Motor neuron (in vitro differentiated cells): ENCODE data around the gene CRTAC1. TPM values are rescaled to one million over a fixed set of nuclear protein-coding genes. Genes with fewer than 3 reads are reported as not detected.

Experiments used
- ATAC-seq, 8 experiments: fragments of 200-7000 bp; cut with Tn5 transposase; replicated peaks in 6 of 8; 2 replicates each; pipeline ENCODE4 v1.8.0; 2021; ENCODE audit warnings: mild to moderate bottlenecking in 8 of 8, moderate library complexity in 8 of 8
- H3K27ac ChIP-seq, 2 donors: fragments of 250-450 bp; sonication (Bioruptor Pico); 2 replicates each; pipeline ENCODE4 v1.9.0; 2021; ENCODE audit warnings: antibody characterized with exemption in 2 of 2, mild to moderate bottlenecking in 2 of 2, moderate library complexity in 1 of 2
- H3K4me1 ChIP-seq, 2 donors: fragments of 250-450 bp; sonication (Bioruptor Pico); replicated peaks in 1 of 2; 2 replicates each; pipeline ENCODE4 v1.6.1; 2021; ENCODE audit warnings: antibody characterized with exemption in 2 of 2, mild to moderate bottlenecking in 2 of 2, moderate library complexity in 1 of 2
- H3K4me3 ChIP-seq, 5 donors: fragments of 250-450 bp; sonication (Bioruptor Pico); 2 replicates each; pipeline ENCODE4 v1.9.0; 2021; ENCODE audit warnings: antibody characterized with exemption in 5 of 5, mild to moderate bottlenecking in 5 of 5, moderate library complexity in 4 of 5
- WGBS, 10 experiments: fragments of 450-650 bp; shearing (Covaris generic); methylation state at CpG; one replicate each; pipeline ENCODE4 v1.0.0; 2022; 5-methylcytosine and 5-hydroxymethylcytosine counted together
- in situ Hi-C, 9 experiments: fragments of 400-800 bp; cut with MboI; loops; one replicate each; pipeline ENCODE4 v1.15.0; 2021; ENCODE audit warnings: low sequenced_read_pairs in 9 of 9, low pct_unique_long_range_greater_than_20kb in 2 of 9; ENCODE audit not compliant: unreplicated experiment in 9 of 9
- total RNA-seq, 8 experiments: library from RNA; unstranded; fragments of 300-600 nt; gene quantifications; 2 replicates each; pipeline versions ENCODE4 v1.2.3 to v1.2.4, GENCODE V29; 2022

The CRTAC1 gene
- total RNA-seq, 8 experiments from 2014 or later = 0.17 to 11.5 (median 5.3) TPM; not detected in 1

- 19 to 50% (median 34%) methylated on average over 2 to 5 of the region's 6 CpGs; no CpG with 5 or more reads in 4 of the 10 experiments for WGBS, 10 experiments
- in situ Hi-C loops = loop anchor here in 7 of 9 experiments (10.0 to 25.0 kb wide), 3 partner anchors 131 to 259 kb away; no protein-coding TSS in a partner anchor
- peak; percentile 66 to 79 (median 77) for ATAC-seq
These were observed 15.5 kb upstream of the CRTAC1 start for GRCh38 chr10:98045785-98046389.

DNA sequence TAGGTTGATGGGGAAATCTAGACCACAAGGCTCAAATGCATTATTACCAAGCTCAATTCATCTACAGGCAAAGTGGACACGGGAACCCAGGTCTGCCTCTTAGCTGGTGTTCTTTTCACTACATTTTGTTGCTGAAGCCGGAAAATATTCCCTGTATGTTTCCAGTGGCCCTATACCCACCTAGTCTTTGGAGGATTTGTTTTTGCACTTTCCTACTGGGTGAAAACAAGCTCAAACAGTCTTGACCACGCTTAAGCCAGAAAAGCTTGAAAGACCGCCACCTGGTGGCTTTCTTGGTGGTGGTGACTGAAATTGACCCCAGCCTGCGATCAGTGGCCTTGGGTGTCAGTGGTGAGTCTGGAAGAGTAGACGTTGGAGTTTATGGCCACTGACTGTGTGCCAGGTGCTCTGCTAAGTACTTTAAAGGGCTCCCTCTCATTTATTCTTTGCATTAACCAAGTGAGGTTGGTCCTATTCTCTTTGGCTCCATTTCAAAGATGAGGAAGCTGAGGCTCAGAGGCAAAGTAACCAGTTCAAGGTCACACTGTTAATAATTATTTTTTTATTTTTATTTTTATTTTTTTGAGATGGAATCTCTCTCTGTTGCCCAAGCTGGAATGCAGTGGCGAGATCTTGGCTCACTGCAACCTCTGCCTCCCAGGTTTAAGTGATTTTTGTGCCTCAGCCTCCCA lies 11.1 kb upstream of the CRTAC1 start:
- peak in 6 of 8 experiments; percentile 31 to 81 (median 68) for ATAC-seq
- H3K27ac ChIP-seq = no peak overlapping the region
- H3K4me3 ChIP-seq = no peak overlapping the region
- H3K4me1 ChIP-seq = peaks cover 5 to 9% of the 10 kb centered on the region in 2 donors
- in situ Hi-C loops = loop anchor here in 7 of 9 experiments (10.0 to 25.0 kb wide), 3 partner anchors 127 to 254 kb away; no protein-coding TSS in a partner anchor
- 0 to 86% (median 11%) methylated on average over 1 to 6 of the region's 7 CpGs; no CpG with 5 or more reads in 4 of the 10 experiments for WGBS, 10 experiments

More at GRCh38 chr10:98045785-98046389, 15.5 kb upstream of the CRTAC1 start:
- H3K4me3 ChIP-seq = no peak overlapping the region
- no peak overlapping the region for H3K27ac ChIP-seq
- peaks cover 7% of the 10 kb centered on the region in 2 donors for H3K4me1 ChIP-seq

DNA sequence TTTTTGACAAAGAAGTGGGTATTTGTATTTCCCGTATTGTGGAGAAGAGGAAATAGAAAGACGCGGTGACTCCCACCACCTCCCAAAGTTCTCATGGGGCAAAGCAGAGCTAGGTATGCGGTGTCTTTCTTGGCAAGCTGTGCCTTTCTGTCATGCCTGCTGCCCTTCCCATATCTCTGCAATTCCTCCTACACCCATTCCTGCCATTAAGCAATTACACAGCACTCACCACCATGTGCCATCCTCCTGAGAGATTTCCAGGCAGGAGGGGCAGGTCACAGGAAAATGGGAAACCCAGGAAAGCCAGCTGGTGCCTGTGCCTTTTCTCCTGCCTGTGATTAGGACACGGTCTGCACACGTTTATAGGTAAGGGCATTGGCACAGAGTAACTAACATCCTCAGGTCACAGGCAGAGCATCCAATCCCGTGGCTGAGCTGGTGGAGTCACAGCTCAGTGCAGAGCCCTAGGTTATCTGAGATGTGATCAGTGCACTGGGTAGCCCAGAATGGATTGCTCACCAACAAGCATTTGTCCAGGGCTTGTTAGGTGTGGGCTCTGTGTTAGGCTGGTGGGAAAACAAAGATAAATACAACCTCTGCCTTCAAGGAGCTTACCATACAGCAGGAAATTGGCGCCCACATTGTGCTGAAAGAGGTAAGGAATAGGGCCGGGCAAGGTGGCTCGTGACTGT lies 9.4 kb upstream of the CRTAC1 start:
- ATAC-seq = peak in 1 of 8 experiments; percentile 41
- Histone ChIP-seq H3K27ac (no peak overlapping the region), H3K4me3 (no peak overlapping the region), H3K4me1 (peaks cover 9% of the 10 kb centered on the region in 2 donors)
- 20 to 89% (median 71%) methylated on average over 1 to 8 of the region's 10 CpGs; no CpG with 5 or more reads in 2 of the 10 experiments for WGBS, 10 experiments
- in situ Hi-C loops = loop anchor here in 8 of 9 experiments (10.0 to 25.0 kb wide), 3 partner anchors 125 to 253 kb away; no protein-coding TSS in a partner anchor

DNA sequence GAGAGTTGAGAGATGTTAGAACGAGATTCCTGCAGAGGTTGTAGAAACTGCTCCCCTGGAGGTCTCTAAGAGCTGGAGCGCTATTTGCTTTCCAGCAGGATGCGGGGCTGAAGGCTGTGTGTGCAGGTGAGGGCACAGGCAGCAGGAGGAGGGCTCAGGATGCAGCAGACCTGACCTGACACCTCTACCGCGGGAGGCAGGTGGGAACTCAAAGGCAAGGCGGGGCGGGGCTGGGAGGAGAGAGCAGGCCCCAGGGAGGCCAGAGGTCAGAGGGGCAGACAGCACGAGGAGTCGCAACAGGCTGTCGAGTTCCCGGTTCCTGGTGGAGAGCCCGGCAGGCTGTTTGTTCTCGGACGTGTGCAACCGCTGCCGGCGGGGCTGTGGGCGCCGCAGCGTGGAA lies 7.9 kb upstream of the CRTAC1 start:
- H3K27ac ChIP-seq = no peak overlapping the region
- H3K4me1 ChIP-seq = peaks cover 9% of the 10 kb centered on the region in 2 donors
- no peak overlapping the region for H3K4me3 ChIP-seq
- in situ Hi-C loops = loop anchor here in 7 of 9 experiments (10.0 to 25.0 kb wide), 3 partner anchors 123 to 251 kb away; no protein-coding TSS in a partner anchor
- peak in 4 of 8 experiments; percentile 25 to 56 (median 36) for ATAC-seq
- whole genome bisulfite sequencing, 10 experiments = 0 to 63% (median 25%) methylated on average over 1 to 11 of the region's 20 CpGs; no CpG with 5 or more reads in 1 of the 10 experiments

- H3K4me3 ChIP-seq = no peak overlapping the region
- no peak for ATAC-seq
- no peak overlapping the region for H3K27ac ChIP-seq
- H3K4me1 ChIP-seq = peaks cover 9 to 13% of the 10 kb centered on the region in 2 donors
- 0 to 60% methylated on average over 1 of the region's 1 CpG; no CpG with 5 or more reads in 8 of the 10 experiments for WGBS, 10 experiments
- in situ Hi-C loops = loop anchor here in 7 of 9 experiments (10.0 to 25.0 kb wide), 3 partner anchors 121 to 248 kb away; no protein-coding TSS in a partner anchor
These were observed 5.2 kb upstream of the CRTAC1 start for GRCh38 chr10:98035599-98035998.

DNA sequence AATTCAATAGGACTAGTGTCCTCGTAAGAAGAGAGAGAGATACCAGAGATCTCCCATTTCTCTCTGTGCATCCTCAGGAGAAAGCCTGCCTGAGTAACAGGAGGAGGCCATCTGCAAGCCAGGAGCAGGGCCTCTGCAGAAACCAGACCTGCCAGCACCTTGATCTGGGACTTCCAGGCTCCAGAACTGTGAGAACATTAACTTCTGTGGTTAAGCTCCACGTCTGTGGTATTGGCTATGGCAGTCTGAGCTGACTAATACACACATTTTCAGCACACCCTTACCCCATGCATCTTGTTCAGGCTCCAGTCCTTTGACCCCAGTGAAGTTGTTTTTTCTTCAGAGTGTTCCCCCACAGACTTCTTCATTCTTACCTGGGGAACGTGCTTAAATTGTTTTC lies 3.1 kb upstream of the CRTAC1 start:
- Histone ChIP-seq H3K4me1 (peaks cover 11 to 15% of the 10 kb centered on the region in 2 donors), H3K4me3 (no peak overlapping the region), H3K27ac (no peak overlapping the region)
- in situ Hi-C loops = loop anchor here in 7 of 9 experiments (10.0 to 25.0 kb wide), 3 partner anchors 119 to 246 kb away; no protein-coding TSS in a partner anchor
- WGBS, 10 experiments = 0 to 50% (median 43%) methylated on average over 1 to 3 of the region's 3 CpGs; no CpG with 5 or more reads in 3 of the 10 experiments
- no peak for ATAC-seq

DNA sequence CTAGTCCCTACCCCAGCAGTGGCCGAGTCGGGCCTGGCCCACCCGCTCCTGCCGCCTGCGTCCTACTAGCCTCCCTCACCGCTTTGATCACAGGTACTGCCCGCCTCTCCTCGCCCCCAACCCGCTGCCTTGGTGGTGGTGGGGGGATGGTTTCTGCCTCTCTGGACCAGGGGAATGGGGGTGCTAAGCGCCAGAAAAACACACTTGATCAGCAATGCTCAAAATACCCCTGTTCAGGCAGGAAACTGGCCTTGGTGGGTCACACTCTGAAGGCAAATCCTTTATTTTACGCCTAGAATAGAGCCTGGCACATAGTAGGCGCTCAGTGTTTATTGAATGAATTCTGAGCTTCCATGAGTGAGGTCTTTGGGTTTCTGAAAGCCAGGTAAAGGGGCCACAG lies 1.0 kb upstream of the CRTAC1 start:
- WGBS, 10 experiments = 33 to 82% (median 64%) methylated on average over 1 to 3 of the region's 12 CpGs; no CpG with 5 or more reads in 6 of the 10 experiments
- no peak for ATAC-seq
- peak overlapping the region; percentile 80 to 90 for H3K27ac ChIP-seq
- in situ Hi-C loops = loop anchor here in 7 of 9 experiments (10.0 to 25.0 kb wide), 3 partner anchors 117 to 244 kb away; no protein-coding TSS in a partner anchor
- H3K4me3 ChIP-seq = peak overlapping the region; percentile 44 to 73 (median 59)
- H3K4me1 ChIP-seq = peaks cover 10 to 13% of the 10 kb centered on the region in 2 donors

DNA sequence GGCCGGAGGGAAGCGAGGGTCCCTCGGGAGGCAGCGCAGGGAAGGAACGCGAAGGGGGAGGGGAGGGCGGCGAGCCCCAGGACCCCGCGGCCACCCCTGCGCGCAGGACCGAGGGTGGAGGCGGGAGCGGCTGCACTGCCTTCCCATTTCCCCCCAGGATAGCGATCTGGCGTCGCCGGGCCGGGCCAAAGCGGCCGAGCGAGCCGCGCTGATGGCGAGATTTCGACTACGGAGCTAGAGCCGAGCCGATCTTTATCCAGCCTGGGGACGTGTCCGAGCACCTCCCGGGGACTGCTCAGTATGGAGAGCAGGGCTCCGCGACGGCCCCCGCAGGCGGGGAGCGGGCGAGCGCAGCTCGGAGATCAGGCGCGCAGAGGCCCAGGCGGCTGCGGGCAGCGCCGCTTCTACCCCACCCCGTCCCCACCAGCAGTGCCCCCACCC lies 590 bp upstream of the CRTAC1 start:
- peaks cover 12% of the 10 kb centered on the region in 2 donors for H3K4me1 ChIP-seq
- in situ Hi-C loops = loop anchor here in 7 of 9 experiments (10.0 to 25.0 kb wide), 3 partner anchors 116 to 244 kb away; no protein-coding TSS in a partner anchor
- H3K27ac ChIP-seq = peak overlapping the region; percentile 80 to 90
- ATAC-seq = peak in 7 of 8 experiments; percentile 20 to 74 (median 69)
- 0% methylated on average over 6 to 10 of the region's 49 CpGs; no CpG with 5 or more reads in 8 of the 10 experiments for WGBS, 10 experiments
- H3K4me3 ChIP-seq = peak overlapping the region; percentile 44 to 73 (median 59)

DNA sequence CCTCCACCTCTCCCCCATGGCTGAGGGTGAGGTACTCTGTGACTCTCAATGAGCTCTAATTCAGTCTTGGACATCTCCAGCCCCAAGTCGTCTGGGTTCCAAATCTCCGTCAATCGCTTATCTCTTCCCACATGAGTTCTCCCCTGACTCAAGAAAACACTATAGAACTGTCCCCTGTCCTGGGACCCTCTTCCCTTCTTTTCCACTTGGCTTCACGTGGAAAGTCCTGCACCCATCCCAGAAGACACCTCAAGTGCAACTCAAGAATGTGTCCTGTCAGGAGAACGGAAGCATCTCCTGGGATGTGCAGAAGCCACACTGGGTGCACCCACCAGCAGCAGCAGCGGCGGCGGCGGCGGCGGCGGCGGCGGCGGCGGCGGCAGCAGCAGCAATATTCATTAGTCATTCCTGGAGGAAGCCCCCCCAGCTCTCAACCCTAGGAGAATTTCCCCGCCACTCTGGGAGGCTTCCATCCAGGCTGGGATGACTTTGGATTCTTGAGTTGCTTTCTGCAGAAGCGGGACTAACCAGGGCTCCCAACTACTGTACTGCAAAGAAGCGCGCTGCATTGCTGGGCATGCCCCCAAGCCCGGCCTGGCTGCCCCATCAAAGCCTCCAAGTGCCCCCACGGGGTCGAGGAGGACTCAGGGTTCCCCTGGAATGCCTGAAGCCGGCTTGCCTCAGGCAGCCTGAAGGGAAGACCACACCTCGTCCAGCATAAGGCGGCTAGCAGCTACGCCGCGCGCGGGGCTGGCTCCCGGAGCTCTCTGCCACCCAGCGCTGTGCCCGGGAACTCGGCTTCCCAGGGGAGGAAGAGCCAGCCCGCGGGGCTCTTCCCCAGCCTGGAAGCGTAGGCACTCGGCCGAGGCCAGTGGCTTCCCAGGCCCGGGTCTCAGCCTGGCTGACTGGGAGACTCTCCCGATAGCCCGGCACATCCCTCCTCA lies 1.0 kb downstream of the CRTAC1 start:
- 0 to 50% (median 27%) methylated on average over 2 to 5 of the region's 44 CpGs; no CpG with 5 or more reads in 5 of the 10 experiments for WGBS, 10 experiments
- Histone ChIP-seq H3K4me3 (peak overlapping the region; percentile 44 to 73 (median 59)), H3K4me1 (peaks cover 16 to 24% of the 10 kb centered on the region in 2 donors), H3K27ac (peak overlapping the region in 1 of 2 donors; percentile 4)
- in situ Hi-C loops = loop anchor here in 7 of 9 experiments (10.0 to 25.0 kb wide), 3 partner anchors 115 to 242 kb away; no protein-coding TSS in a partner anchor
- ATAC-seq = peak in 2 of 8 experiments; percentile 1 to 10

DNA sequence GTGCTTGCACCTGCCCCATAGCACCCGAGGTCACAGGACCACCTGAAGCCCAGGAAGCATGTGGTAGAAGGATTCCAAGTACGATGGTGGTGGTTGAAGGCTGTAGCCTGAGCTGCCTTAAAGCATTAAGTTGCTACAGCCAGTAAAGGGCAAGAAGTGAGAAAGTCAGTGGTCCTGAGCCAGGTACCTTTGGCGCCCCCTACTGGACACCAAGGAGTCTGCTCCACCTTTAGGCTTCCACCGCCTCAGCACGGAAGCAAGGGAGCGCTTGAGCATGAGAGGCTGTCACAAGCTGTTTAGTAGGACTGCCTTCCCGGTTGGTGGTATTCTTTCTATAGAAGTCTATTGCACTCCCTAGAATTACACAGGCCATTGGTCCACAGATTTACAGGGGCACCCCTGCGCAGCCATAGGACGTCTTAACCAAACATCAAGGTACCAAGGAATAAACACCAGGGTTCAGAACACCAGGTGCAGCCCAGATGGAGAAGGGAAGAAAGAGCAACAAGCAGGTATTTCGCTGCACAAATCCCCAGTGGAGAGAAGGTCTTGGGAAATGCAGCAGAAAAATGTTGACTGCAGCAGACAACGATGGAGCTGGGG lies 2.2 kb downstream of the CRTAC1 start:
- Histone ChIP-seq H3K27ac (no peak overlapping the region), H3K4me3 (no peak overlapping the region), H3K4me1 (peaks cover 19 to 33% of the 10 kb centered on the region in 2 donors)
- 0 to 56% (median 30%) methylated on average over 1 to 8 of the region's 11 CpGs for WGBS, 10 experiments
- peak in 3 of 8 experiments; percentile 37 to 60 (median 54) for ATAC-seq
- in situ Hi-C loops = loop anchor here in 6 of 9 experiments (25.0 kb wide), 2 partner anchors 116 to 241 kb away; no protein-coding TSS in a partner anchor

GRCh38 chr10:98023024-98023423 lies 7.4 kb downstream of the CRTAC1 start:
- peaks cover 10 to 25% of the 10 kb centered on the region in 2 donors for H3K4me1 ChIP-seq
- in situ Hi-C loops = no loop called here
- ATAC-seq = no peak
- no peak overlapping the region for H3K27ac ChIP-seq
- H3K4me3 ChIP-seq = no peak overlapping the region
- whole genome bisulfite sequencing, 10 experiments = 50 to 100% (median 77%) methylated on average over 1 to 4 of the region's 4 CpGs; no CpG with 5 or more reads in 4 of the 10 experiments
